Activated CD8-positive, alpha-beta memory T cell treated with anti-CD3 and anti-CD28 coated beads, Interleukin-2, amount 50 U/mL, for 4 hours (primary cell): ENCODE measurements around the gene ACTL6B.
"Not testable (repeated sequence)": the region's sequence is repeated elsewhere in the genome, so short reads cannot be mapped to it uniquely, and the experiment has no call there.

Source experiments
- DNase-seq: peaks from one replicate; pipeline ENCODE4 v3.0.0-alpha.2; 2020

ACTL6B gene

GRCh38 chr7:100655908-100656674, at the start of gene ACTL6B:
TSS of gene ACTL6B (minus strand) at chr7:100656448. CDS start at chr7:100656354, 94 bp downstream.
- peak; percentile 41 for DNase-seq

GRCh38 chr7:100705320-100705752, 49.1 kb upstream of the ACTL6B start:
- peak; percentile 81 for DNase-seq

GRCh38 chr7:100701089-100701488, 44.8 kb upstream of the ACTL6B start:
- DNase-seq, result not testable (repeated sequence)

GRCh38 chr7:100699018-100699417, 42.8 kb upstream of the ACTL6B start:
- no peak for DNase-seq

- DNase-seq, result no peak
These were observed 39.9 kb upstream of the ACTL6B start for GRCh38 chr7:100696123-100696521.

- peak; percentile 71 for DNase-seq
These were observed 38.0 kb upstream of the ACTL6B start, which contains the start of gene GIGYF1 for GRCh38 chr7:100694098-100694745. TSS of gene GIGYF1 (minus strand) at chr7:100694250. CDS start at chr7:100688238, 6,012 bp downstream.

GRCh38 chr7:100693312-100694097, 37.3 kb upstream of the ACTL6B start:
- DNase-seq, result no peak

- DNase-seq, result no peak
These were observed 36.3 kb upstream of the ACTL6B start for GRCh38 chr7:100692578-100692961.

- peak; percentile 82 for DNase-seq
These were observed 35.7 kb upstream of the ACTL6B start for GRCh38 chr7:100691676-100692577.

GRCh38 chr7:100689230-100690135, 33.2 kb upstream of the ACTL6B start:
- DNase-seq, result no peak

- DNase-seq, result no peak
These were observed 32.1 kb upstream of the ACTL6B start for GRCh38 chr7:100688326-100688860.

GRCh38 chr7:100687751-100688300, 31.6 kb upstream of the ACTL6B start:
- no peak for DNase-seq

- DNase-seq, result no peak
These were observed 31.0 kb upstream of the ACTL6B start for GRCh38 chr7:100687261-100687660.

- DNase-seq, result no peak
These were observed 30.6 kb upstream of the ACTL6B start for GRCh38 chr7:100686822-100687211.

- DNase-seq, result no peak
These were observed 30.1 kb upstream of the ACTL6B start for GRCh38 chr7:100686201-100686821.

- no peak for DNase-seq
These were observed 29.4 kb upstream of the ACTL6B start for GRCh38 chr7:100685631-100686145.

- DNase-seq, result no peak
These were observed 28.9 kb upstream of the ACTL6B start for GRCh38 chr7:100685049-100685605.

GRCh38 chr7:100684534-100685042, 28.3 kb upstream of the ACTL6B start:
- no peak for DNase-seq
